ENCODE data around the gene LRRTM4. TPM values are rescaled to one million over a fixed set of nuclear protein-coding genes. Genes with fewer than 3 reads are reported as not detected.

Gene LRRTM4
- total and polyA plus RNA-seq, 2 donors (not counting 1 experiment from before 2014, with no cell fraction given), result not detected

- intact Hi-C loops (cut with micrococcal nuclease), result no loop called here
- CTCF ChIA-PET, result no interaction called here
Measured at GRCh38 chr2:77325395-77325794, 196.8 kb downstream of the LRRTM4 start.

DNA sequence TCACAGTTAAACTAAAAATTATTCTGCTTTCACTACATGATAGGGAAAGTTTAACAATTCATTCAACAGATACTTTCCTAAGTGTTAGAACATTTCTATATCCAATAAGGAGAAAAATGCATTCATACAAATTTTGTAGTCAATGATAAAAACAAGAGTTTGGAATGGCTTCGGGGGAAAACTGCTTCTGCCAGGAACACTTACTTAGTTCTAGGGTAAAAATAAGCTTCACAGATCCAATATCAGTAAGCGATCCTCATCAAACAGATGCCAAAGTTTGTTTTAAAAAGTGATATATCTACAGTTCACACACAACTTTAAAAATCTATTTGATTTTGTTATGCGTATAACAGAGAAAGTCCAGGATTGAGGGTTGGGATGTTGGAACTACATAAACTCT is 199.7 kb downstream of the LRRTM4 start:
- H3K9ac ChIP-seq (ENCODE audit: low read length), result no peak overlapping the region
- DNase-seq (no peak), ATAC-seq (ENCODE audit: low read depth) (no peak)
- intact Hi-C loops (cut with micrococcal nuclease), result no loop called here
- H3K9me3 Mint-ChIP-seq (ENCODE audit: insufficient read depth), result no peaks in the 10 kb centered on the region
- H3K36me3 ChIP-seq (replicated peaks in 1 of 2; ENCODE audit: control extremely low read depth in 1 of 2, control insufficient read depth in 1 of 2, extremely low read depth in 1 of 2, insufficient read depth in 2 of 2, low read length in 1 of 2), result no peaks in the 10 kb centered on the region
- WGBS (ENCODE audit: insufficient coverage), result 100% methylated on average over 1 of the region's 3 CpGs
- peaks cover 0 to 4% (median 0%) of the 10 kb centered on the region in 3 donors for H3K9me3 ChIP-seq (ENCODE audit: control extremely low read depth in 1 of 3, control insufficient read depth in 2 of 3, insufficient read depth in 1 of 3, low read length in 2 of 3)
- H3K27me3 Mint-ChIP-seq, result no peaks in the 10 kb centered on the region
- no peak overlapping the region for H2AFZ ChIP-seq (ENCODE audit: insufficient read depth, low read depth, low read length, poor library complexity, severe bottlenecking)
- no peak overlapping the region for H3K4me3 ChIP-seq (ENCODE audit: control extremely low read depth in 1 of 5, extremely low read depth in 1 of 5, insufficient read depth in 1 of 5, low read depth in 2 of 5, low read length in 4 of 5)
- H3K4me1 Mint-ChIP-seq, result no peaks in the 10 kb centered on the region
- no peaks in the 10 kb centered on the region for H3K4me1 ChIP-seq (ENCODE audit: control insufficient read depth in 2 of 2, insufficient read depth in 2 of 2, low read length in 2 of 2)
- POLR2A ChIA-PET, result no interaction called here
- H3K27ac Mint-ChIP-seq, result no peak overlapping the region
- H3K4me2 ChIP-seq (replicated peaks; ENCODE audit: low read depth, low read length, poor library complexity, severe bottlenecking), result no peak overlapping the region
- H3K79me2 ChIP-seq (ENCODE audit: control insufficient read depth, insufficient read depth, low read length), result no peaks in the 10 kb centered on the region
- CTCF ChIA-PET, result no interaction called here
- H4K20me1 ChIP-seq (ENCODE audit: control insufficient read depth, insufficient read depth, low read length, poor library complexity, severe bottlenecking), result no peaks in the 10 kb centered on the region
- H3K4me3 Mint-ChIP-seq, result no peak overlapping the region
- H3K27ac ChIP-seq (ENCODE audit: low read length in 2 of 2), result no peak overlapping the region
- TF ChIP-seq, protein P1, sequence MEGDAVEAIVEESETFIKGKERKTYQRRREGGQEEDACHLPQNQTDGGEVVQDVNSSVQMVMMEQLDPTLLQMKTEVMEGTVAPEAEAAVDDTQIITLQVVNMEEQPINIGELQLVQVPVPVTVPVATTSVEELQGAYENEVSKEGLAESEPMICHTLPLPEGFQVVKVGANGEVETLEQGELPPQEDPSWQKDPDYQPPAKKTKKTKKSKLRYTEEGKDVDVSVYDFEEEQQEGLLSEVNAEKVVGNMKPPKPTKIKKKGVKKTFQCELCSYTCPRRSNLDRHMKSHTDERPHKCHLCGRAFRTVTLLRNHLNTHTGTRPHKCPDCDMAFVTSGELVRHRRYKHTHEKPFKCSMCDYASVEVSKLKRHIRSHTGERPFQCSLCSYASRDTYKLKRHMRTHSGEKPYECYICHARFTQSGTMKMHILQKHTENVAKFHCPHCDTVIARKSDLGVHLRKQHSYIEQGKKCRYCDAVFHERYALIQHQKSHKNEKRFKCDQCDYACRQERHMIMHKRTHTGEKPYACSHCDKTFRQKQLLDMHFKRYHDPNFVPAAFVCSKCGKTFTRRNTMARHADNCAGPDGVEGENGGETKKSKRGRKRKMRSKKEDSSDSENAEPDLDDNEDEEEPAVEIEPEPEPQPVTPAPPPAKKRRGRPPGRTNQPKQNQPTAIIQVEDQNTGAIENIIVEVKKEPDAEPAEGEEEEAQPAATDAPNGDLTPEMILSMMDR (IDR thresholded peaks at IDR 0.05), result no peak
- no peak for TF ChIP-seq EZH2 (IDR thresholded peaks at IDR 0.05; ENCODE audit: borderline replicate concordance, insufficient read depth, low read depth, low read length, poor library complexity, severe bottlenecking)
- H3K27me3 ChIP-seq (replicated peaks in 1 of 4; ENCODE audit: control extremely low read depth in 1 of 4, control insufficient read depth in 3 of 4, insufficient read depth in 4 of 4, low read length in 3 of 4), result no peaks in the 10 kb centered on the region

More at GRCh38 chr2:77325395-77325794, 196.8 kb downstream of the LRRTM4 start:
- no peak overlapping the region for H2AFZ ChIP-seq (ENCODE audit: insufficient read depth, low read depth, low read length, poor library complexity, severe bottlenecking)
- H3K9ac ChIP-seq (ENCODE audit: low read length), result no peak overlapping the region
- no peaks in the 10 kb centered on the region for H3K27me3 ChIP-seq (replicated peaks in 1 of 4; ENCODE audit: control extremely low read depth in 1 of 4, control insufficient read depth in 3 of 4, insufficient read depth in 4 of 4, low read length in 3 of 4)
- Mint-ChIP-seq H3K4me3 (no peak overlapping the region), H3K27ac (no peak overlapping the region), H3K4me1 (no peaks in the 10 kb centered on the region), H3K9me3 (ENCODE audit: insufficient read depth) (no peaks in the 10 kb centered on the region), H3K27me3 (no peaks in the 10 kb centered on the region)
- H3K4me1 ChIP-seq (ENCODE audit: control insufficient read depth in 2 of 2, insufficient read depth in 2 of 2, low read length in 2 of 2), result no peaks in the 10 kb centered on the region
- no peaks in the 10 kb centered on the region for H3K36me3 ChIP-seq (replicated peaks in 1 of 2; ENCODE audit: control extremely low read depth in 1 of 2, control insufficient read depth in 1 of 2, extremely low read depth in 1 of 2, insufficient read depth in 2 of 2, low read length in 1 of 2)
- no peaks in the 10 kb centered on the region for H3K9me3 ChIP-seq (ENCODE audit: control extremely low read depth in 1 of 3, control insufficient read depth in 2 of 3, insufficient read depth in 1 of 3, low read length in 2 of 3)
- no peak for ATAC-seq (ENCODE audit: low read depth)
- POLR2A ChIA-PET, result no interaction called here
- H3K4me2 ChIP-seq (replicated peaks; ENCODE audit: low read depth, low read length, poor library complexity, severe bottlenecking), result no peak overlapping the region
- H3K79me2 ChIP-seq (ENCODE audit: control insufficient read depth, insufficient read depth, low read length), result no peaks in the 10 kb centered on the region
- no peak for DNase-seq
- H4K20me1 ChIP-seq (ENCODE audit: control insufficient read depth, insufficient read depth, low read length, poor library complexity, severe bottlenecking), result no peaks in the 10 kb centered on the region
- H3K27ac ChIP-seq (ENCODE audit: low read length in 2 of 2), result no peak overlapping the region
- no peak for TF ChIP-seq EZH2 (IDR thresholded peaks at IDR 0.05; ENCODE audit: borderline replicate concordance, insufficient read depth, low read depth, low read length, poor library complexity, severe bottlenecking)
- TF ChIP-seq, protein P1 (IDR thresholded peaks at IDR 0.05), result no peak
- WGBS (ENCODE audit: insufficient coverage), result no CpG with 5 or more reads among the region's 3 CpGs
- H3K4me3 ChIP-seq (ENCODE audit: control extremely low read depth in 1 of 5, extremely low read depth in 1 of 5, insufficient read depth in 1 of 5, low read depth in 2 of 5, low read length in 4 of 5), result no peak overlapping the region
